HG02970 (cell line): Measurements from ENCODE around the gene IQGAP1.
"Not testable (repeated sequence)": the region's sequence is repeated elsewhere in the genome, so short reads cannot be mapped to it uniquely, and the experiment has no call there.

Source experiments
- ATAC-seq: cut with Tn5 transposase; IDR thresholded peaks from one replicate; pipeline ENCODE4 v1.9.1; 2021; ENCODE audit warnings: mild to moderate bottlenecking, moderate library complexity, moderate number of reproducible peaks; ENCODE audit not compliant: unreplicated experiment, low FRiP score

IQGAP1 gene

GRCh38 chr15:90479656-90480055, 91.6 kb downstream of the IQGAP1 start:
- ATAC-seq: no peak

GRCh38 chr15:90481023-90481422, 93.0 kb downstream of the IQGAP1 start:
- no peak for ATAC-seq

- no peak for ATAC-seq
Observed at GRCh38 chr15:90482124-90483011, 94.3 kb downstream of the IQGAP1 start.

GRCh38 chr15:90483012-90483307, 94.9 kb downstream of the IQGAP1 start:
- no peak for ATAC-seq

DNA sequence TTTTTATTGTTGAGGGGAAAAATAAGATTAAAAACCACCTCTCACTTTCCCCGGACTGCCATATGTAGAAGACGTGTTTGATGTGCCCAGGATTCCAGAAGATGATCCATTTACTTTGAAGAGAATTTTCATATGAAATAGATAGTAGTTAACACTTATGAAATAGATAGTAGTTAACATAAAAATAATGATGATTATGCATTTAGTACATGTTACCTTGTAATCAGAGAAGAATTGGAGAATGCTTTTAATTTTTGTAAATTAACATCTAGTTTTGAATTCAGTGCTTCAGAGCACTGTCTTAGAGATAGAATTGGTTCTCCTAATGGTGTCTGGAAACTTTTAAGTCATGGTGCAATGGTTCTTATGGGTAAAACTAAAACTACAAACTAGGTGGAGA, 95.6 kb downstream of the IQGAP1 start:
- no peak for ATAC-seq

DNA sequence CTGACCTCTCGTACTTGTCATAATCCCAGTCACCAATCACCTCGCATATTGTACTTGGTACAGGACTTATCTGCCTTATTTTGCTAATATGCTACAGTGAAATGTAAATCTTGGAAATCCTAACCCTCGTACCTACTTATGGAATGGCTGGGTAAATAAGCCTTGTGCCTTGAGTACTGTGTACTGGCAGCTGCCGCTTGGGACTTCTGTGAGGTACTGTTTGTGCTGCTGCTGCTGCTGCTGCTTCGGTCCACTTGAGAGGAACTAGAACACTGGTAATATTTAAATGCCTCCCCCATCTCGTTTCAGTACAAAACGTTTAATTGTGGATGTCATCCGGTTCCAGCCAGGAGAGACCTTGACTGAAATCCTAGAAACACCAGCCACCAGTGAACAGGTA, 99.1 kb downstream of the IQGAP1 start:
- no peak for ATAC-seq

DNA sequence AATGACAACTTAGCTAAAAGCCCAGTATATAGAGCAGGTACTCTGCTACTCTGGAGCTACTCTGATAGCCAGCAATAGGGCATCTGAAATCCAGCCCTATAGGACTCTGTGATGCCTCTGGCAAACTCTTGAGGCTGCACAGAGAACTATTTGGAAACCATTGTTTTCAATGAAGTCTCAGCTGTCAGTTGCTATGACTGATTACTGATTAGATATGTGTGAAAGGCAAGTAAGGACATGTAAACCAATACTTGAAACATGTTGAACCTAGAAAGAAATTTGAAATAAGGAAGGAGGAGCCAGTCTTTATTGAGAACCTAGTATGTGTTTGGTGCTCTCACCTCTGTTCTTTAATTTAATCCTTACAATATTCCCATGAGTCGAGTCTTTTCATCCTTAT, 101.5 kb downstream of the IQGAP1 start:
- no peak for ATAC-seq

DNA sequence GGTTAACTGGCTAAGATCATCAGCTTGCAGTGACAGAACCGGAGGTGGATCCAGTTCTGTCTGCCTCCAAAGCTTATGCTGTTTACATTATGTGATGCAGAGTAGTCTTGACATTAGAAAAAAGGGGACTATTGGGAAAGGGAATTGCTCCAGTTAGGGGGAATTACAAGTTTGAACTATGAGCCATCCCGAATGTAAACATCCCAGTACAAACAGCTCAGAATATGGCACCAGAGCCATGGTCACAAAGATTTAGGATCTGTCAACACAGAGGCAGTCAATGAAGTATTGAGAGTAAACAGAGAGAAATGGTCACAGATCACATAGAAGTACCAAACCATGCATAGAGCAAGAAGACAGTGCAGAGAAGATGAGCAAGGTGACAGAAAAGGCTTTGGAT, 101.9 kb downstream of the IQGAP1 start:
- ATAC-seq: no peak

DNA sequence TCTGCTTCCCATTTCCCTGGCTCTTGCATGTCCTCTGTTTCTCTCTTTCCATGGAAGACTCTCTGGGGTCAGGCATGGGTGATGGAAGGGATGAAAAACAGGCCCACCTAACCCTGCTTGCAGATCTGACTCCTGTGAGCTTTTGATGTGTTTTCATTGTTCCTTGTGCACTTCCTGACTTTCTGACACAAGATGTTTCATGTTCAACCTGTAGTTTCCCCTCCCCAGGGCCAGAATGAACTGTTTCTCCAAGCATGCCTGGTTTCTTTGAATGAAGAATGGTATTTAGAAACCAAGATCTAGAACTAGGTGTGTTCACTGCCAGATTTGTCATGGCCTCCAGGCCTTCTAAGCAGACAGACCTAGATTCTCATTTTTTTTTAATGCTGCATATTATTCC, 105.6 kb downstream of the IQGAP1 start:
- no peak for ATAC-seq

DNA sequence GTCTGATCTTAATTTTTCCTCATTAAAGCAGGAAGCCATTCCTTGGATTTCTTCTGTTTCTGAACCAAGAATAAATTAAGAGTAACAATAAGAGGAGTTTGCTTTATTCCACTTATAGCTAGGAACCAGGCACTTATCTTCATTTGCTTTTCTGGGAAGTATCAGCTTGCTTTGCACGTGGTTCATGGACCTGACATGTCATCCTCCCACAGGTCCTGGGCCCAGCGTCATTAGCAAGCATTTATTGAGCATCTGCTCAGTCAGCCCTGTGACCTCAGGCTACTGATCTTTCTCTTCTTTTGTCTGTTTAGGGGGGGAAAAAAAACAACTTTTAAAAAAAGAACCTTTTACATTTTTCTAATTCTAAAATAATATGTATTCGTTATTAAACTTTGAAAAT, 107.0 kb downstream of the IQGAP1 start:
- ATAC-seq: no peak

DNA sequence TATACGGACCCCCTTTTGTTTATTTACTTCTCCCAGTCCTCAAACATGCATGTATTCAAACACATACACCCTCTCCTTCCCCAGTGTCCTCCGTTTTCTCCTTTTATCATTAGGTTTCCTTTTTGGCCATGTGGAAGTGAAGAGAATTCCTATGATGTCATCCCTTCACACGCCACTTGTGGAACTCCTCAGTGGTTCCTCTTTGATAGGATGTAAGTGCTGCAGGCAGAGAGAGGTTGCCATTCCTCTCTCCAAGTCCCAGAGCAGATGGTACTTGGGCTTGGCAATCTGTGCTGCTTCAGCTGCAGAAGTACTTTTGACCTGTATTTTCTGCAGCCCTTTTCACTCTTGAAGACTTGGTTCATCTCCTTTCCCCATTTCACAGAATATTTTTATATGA, 108.7 kb downstream of the IQGAP1 start:
- no peak for ATAC-seq

- no peak for ATAC-seq
Observed at GRCh38 chr15:90497376-90497775, 109.3 kb downstream of the IQGAP1 start.

GRCh38 chr15:90497912-90498311, 109.9 kb downstream of the IQGAP1 start:
- no peak for ATAC-seq

DNA sequence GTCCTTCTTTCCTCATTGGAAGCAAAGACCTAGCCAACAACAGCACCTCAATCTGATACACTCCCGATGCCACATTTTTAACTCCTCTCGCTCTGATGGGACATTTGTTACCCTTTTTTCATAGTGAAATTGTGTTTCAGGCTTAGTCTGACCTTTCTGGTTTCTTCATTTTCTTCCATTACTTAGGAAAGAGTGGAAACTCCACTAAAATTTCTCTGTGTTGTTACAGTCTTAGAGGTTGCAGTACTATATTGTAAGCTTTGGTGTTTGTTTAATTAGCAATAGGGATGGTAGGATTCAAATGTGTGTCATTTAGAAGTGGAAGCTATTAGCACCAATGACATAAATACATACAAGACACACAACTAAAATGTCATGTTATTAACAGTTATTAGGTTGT, 112.1 kb downstream of the IQGAP1 start:
- no peak for ATAC-seq

- no peak for ATAC-seq
Observed at GRCh38 chr15:90501898-90502297, 113.9 kb downstream of the IQGAP1 start.

DNA sequence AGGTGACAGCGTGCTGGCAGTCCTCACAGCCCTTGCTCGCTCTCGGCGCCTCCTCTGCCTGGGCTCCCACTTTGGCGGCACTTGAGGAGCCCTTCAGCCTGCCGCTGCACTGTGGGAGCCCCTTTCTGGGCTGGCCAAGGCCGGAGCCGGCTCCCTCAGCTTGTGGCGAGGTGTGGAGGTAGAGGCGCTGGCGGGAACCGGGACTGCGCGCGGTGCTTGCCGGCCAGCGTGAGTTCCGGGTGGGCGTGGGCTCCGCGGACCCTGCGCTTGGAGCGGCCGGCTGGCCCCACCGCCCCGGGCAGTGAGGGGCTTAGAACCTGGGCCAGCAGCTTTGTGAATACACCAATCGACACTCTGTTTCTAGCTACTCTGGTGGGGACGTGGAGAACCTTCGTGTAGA, 122.7 kb downstream of the IQGAP1 start:
- not testable (repeated sequence) for ATAC-seq

DNA sequence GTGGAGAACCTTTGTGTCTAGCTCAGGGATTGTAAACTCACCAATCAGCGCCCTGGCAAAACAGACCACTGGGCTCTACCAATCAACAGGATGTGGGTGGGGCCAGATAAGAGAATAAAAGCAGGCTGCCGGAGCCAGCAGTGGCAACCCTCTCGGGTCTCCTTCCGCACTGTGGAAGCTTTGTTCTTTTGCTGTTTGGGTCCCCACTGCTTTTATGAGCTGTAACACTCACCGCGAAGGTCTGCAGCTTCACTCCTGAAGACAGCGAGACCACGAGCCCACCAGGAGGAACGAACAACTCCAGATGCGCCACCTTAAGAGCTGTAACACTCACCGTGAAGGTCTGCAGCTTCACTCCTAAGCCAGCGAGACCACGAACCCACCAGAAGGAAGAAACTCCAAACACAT, 123.2 kb downstream of the IQGAP1 start:
- not testable (repeated sequence) for ATAC-seq

- ATAC-seq: no peak
Observed at GRCh38 chr15:90512276-90512675, 124.2 kb downstream of the IQGAP1 start.

GRCh38 chr15:90512981-90513380, 124.9 kb downstream of the IQGAP1 start:
- no peak for ATAC-seq

- ATAC-seq: no peak
Observed at GRCh38 chr15:90513448-90513847, 125.4 kb downstream of the IQGAP1 start.

DNA sequence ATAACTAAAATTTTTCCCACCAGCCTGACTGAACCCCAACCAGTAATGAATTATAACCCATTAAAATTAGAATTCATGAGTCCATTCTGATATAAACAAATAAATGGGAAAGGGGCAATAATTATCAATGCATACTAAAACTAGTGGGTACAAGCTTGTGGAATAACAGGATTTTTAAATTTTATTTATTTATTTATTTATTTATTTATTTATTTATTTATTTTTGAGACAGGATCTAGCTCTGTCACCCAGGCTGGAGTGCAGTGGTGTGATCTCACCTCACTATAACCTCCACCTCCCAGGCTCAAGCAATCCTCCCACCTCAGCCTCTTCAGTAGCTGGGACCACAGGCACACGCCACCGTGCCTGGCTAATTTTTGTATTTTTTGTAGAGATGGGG, 125.9 kb downstream of the IQGAP1 start:
- ATAC-seq: not testable (repeated sequence)

GRCh38 chr15:90519688-90520087, 131.6 kb downstream of the IQGAP1 start:
- no peak for ATAC-seq

- ATAC-seq: no peak
Observed at GRCh38 chr15:90520365-90520764, 132.3 kb downstream of the IQGAP1 start.
